ENCODE results near the gene CD93.

CD93 gene

DNA sequence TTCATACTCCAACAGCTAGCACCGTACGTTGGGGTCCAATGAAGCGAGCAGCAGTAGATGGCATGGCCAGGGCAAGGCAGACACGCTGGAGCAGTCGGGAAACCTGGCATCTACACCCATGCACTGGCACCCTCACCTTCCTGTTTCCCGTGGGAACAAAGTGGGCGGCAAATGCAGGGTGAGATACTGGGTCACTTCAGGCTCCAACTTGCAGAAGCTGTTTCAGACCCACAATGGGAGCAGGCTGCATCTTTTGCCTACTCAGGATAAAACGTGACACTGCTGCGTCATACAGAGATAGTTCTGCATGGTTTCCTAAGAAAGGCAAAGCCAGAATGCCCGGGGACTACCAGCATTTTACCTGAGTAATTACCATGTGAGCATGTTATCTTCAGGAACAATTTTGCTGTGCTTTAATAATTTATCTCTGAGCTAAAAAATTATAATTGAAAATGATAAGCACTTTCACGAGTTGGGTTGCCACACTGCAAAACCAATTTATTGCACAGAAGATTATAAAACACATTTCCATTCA, 10.9 kb upstream of the CD93 start:
- Histone ChIP-seq H3K36me3 (ENCODE audit: insufficient read depth, low read length) (no peaks in the 10 kb centered on the region), H3F3A (ENCODE audit: low read depth) (no peaks in the 10 kb centered on the region)

DNA sequence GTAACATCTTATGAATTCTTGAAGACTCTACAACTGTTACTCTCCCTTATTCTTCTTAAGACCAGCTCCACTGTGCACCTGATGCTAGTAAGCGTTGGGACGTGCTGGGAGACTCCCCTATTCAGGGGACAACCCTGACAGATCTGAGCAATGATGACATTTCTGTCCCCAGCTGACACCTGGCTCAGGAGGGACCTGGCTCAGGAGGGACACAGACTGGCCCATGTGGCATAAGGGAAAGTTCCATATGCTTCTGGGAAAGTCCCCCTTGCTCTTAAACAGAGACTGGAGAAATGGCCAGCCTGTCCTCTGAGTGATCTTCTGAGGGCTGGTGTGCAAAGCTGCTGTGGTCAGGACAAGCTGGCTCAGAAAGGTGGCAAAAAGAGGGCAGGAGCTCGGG, 10.0 kb upstream of the CD93 start:
- H3K9me2 ChIP-seq (replicated peaks; ENCODE audit: low read depth, low read length): no peaks in the 10 kb centered on the region
- no peaks in the 10 kb centered on the region for H3K9me3 ChIP-seq (ENCODE audit: insufficient read depth, low read depth, low read length)
- H3K9ac ChIP-seq (ENCODE audit: low read depth, low read length, poor library complexity, severe bottlenecking): no peak overlapping the region
- no peak overlapping the region for H3K4me2 ChIP-seq (ENCODE audit: low read depth, low read length, poor library complexity, severe bottlenecking)
- TF ChIP-seq EZH2phosphoT487 (IDR thresholded peaks at IDR 0.05; ENCODE audit: borderline replicate concordance): no peak
- TF ChIP-seq, protein P1, sequence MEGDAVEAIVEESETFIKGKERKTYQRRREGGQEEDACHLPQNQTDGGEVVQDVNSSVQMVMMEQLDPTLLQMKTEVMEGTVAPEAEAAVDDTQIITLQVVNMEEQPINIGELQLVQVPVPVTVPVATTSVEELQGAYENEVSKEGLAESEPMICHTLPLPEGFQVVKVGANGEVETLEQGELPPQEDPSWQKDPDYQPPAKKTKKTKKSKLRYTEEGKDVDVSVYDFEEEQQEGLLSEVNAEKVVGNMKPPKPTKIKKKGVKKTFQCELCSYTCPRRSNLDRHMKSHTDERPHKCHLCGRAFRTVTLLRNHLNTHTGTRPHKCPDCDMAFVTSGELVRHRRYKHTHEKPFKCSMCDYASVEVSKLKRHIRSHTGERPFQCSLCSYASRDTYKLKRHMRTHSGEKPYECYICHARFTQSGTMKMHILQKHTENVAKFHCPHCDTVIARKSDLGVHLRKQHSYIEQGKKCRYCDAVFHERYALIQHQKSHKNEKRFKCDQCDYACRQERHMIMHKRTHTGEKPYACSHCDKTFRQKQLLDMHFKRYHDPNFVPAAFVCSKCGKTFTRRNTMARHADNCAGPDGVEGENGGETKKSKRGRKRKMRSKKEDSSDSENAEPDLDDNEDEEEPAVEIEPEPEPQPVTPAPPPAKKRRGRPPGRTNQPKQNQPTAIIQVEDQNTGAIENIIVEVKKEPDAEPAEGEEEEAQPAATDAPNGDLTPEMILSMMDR (conservative IDR thresholded peaks at IDR 0.05; ENCODE audit: low read length): no peak
- H3K36me3 ChIP-seq (ENCODE audit: insufficient read depth, low read length): no peaks in the 10 kb centered on the region
- H4K20me1 ChIP-seq (ENCODE audit: insufficient read depth, low read length, poor library complexity, severe bottlenecking): no peaks in the 10 kb centered on the region
- no peak overlapping the region for H3K4me3 ChIP-seq (ENCODE audit: low read length, poor library complexity, severe bottlenecking)
- H3K4me1 ChIP-seq (ENCODE audit: insufficient read depth, low read length, poor library complexity, severe bottlenecking): no peaks in the 10 kb centered on the region
- H2AFZ ChIP-seq (ENCODE audit: low read length): no peak overlapping the region
- H3K27me3 ChIP-seq (ENCODE audit: insufficient read depth, low read length, poor library complexity, severe bottlenecking): no peaks in the 10 kb centered on the region
- H3F3A ChIP-seq (ENCODE audit: low read depth): no peaks in the 10 kb centered on the region
- H3K79me2 ChIP-seq (ENCODE audit: insufficient read depth, low read length): no peaks in the 10 kb centered on the region

More for the DNA sequence above, 10.9 kb upstream of the CD93 start:
- Histone ChIP-seq H3K79me2 (ENCODE audit: insufficient read depth, low read length) (no peaks in the 10 kb centered on the region), H3K4me1 (ENCODE audit: insufficient read depth, low read length, poor library complexity, severe bottlenecking) (peaks cover 4% of the 10 kb centered on the region), H3K27me3 (ENCODE audit: insufficient read depth, low read length, poor library complexity, severe bottlenecking) (no peaks in the 10 kb centered on the region), H3K4me2 (ENCODE audit: low read depth, low read length, poor library complexity, severe bottlenecking) (no peak overlapping the region), H3K9me2 (replicated peaks; ENCODE audit: low read depth, low read length) (no peaks in the 10 kb centered on the region), H4K20me1 (ENCODE audit: insufficient read depth, low read length, poor library complexity, severe bottlenecking) (no peaks in the 10 kb centered on the region), H2AFZ (ENCODE audit: low read length) (no peak overlapping the region), H3K4me3 (ENCODE audit: low read length, poor library complexity, severe bottlenecking) (no peak overlapping the region), H3K9ac (ENCODE audit: low read depth, low read length, poor library complexity, severe bottlenecking) (no peak overlapping the region), H3K9me3 (ENCODE audit: insufficient read depth, low read depth, low read length) (no peaks in the 10 kb centered on the region)
- TF ChIP-seq EZH2phosphoT487 (IDR thresholded peaks at IDR 0.05; ENCODE audit: borderline replicate concordance): no peak
- TF ChIP-seq, protein P1 (conservative IDR thresholded peaks at IDR 0.05; ENCODE audit: low read length): no peak

DNA sequence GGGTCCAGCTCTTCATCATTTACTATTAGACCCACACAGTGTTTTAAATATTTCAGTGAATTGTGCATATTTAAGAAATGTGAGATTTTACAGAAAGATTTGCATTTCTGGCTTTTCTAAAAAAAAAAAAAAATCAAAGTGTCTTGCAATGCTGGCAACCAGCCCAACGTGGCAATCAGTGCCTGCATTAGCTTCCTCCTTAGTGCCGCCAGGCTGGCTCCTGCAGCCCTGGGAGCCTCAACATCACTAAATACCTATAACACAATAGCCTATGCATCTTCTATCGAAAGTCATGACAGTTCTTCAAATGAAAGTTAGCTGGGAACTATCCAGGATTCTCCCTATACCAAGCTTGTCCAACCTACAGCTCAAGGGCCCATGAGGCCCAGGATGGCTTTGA, 9.4 kb upstream of the CD93 start:
- TF ChIP-seq, protein P1 (conservative IDR thresholded peaks at IDR 0.05; ENCODE audit: low read length): no peak
- no peak for TF ChIP-seq EZH2phosphoT487 (IDR thresholded peaks at IDR 0.05; ENCODE audit: borderline replicate concordance)
- H4K20me1 ChIP-seq (ENCODE audit: insufficient read depth, low read length, poor library complexity, severe bottlenecking): no peaks in the 10 kb centered on the region
- no peaks in the 10 kb centered on the region for H3F3A ChIP-seq (ENCODE audit: low read depth)
- no peak overlapping the region for H3K4me3 ChIP-seq (ENCODE audit: low read length, poor library complexity, severe bottlenecking)
- H3K9me2 ChIP-seq (replicated peaks; ENCODE audit: low read depth, low read length): no peaks in the 10 kb centered on the region
- H3K4me1 ChIP-seq (ENCODE audit: insufficient read depth, low read length, poor library complexity, severe bottlenecking): no peaks in the 10 kb centered on the region
- no peaks in the 10 kb centered on the region for H3K36me3 ChIP-seq (ENCODE audit: insufficient read depth, low read length)
- no peaks in the 10 kb centered on the region for H3K27me3 ChIP-seq (ENCODE audit: insufficient read depth, low read length, poor library complexity, severe bottlenecking)
- H3K79me2 ChIP-seq (ENCODE audit: insufficient read depth, low read length): no peaks in the 10 kb centered on the region
- H2AFZ ChIP-seq (ENCODE audit: low read length): no peak overlapping the region
- H3K9me3 ChIP-seq (ENCODE audit: insufficient read depth, low read depth, low read length): no peaks in the 10 kb centered on the region
- no peak overlapping the region for H3K9ac ChIP-seq (ENCODE audit: low read depth, low read length, poor library complexity, severe bottlenecking)
- no peak overlapping the region for H3K4me2 ChIP-seq (ENCODE audit: low read depth, low read length, poor library complexity, severe bottlenecking)

Data from Loucy (cell line).